Fibroblast of villous mesenchyme (primary cell): Measurements from ENCODE around the gene SDC3. TPM values are rescaled to one million over a fixed set of nuclear protein-coding genes. Genes with fewer than 3 reads are reported as not detected.

ENCODE experiments used
- DNase-seq: peaks from one replicate; pipeline ENCODE4 v3.0.0-alpha.2; 2010; ENCODE audit warnings: low read depth
- H3K4me3 ChIP-seq: 2 replicates; pipeline ENCODE4 v1.5.1; 2011; ENCODE audit warnings: low read depth, mild to moderate bottlenecking, low read length
- total RNA-seq: library from RNA; depleted of rRNA; stranded (reverse); fragments of >200 nt; gene quantifications from 2 replicates; pipeline ENCODE4 v1.2.3, GENCODE V29; 2012
- TF ChIP-seq, protein P1 (sequence below): IDR thresholded peaks from 2 replicates; pipeline ENCODE4 v1.5.1; 2012; ENCODE audit warnings: low read depth, mild to moderate bottlenecking, low read length; ENCODE audit not compliant: insufficient read depth

Gene SDC3
- total RNA-seq, 1 donor = 16.8 TPM

DNA sequence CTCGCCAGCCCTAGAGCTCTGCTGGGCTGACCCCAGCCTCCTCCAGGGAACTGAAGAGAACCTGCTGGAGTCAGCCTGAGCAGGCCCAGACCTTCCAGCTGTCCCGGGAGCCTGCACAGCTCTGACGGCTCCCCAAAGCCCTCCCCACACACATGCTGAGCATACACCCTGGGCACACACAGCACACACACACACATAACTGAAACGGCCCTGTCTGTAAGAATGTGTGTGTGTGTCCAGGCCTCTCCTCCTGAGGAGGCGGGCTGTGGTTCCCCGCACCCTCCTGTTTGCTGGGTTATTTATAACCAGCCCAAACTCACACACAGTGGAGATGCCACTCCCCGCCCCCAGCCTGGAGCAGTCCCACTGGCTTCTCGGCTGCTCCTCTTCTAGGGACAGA lies 20.2 kb downstream of the SDC3 start:
- TF ChIP-seq, protein P1, sequence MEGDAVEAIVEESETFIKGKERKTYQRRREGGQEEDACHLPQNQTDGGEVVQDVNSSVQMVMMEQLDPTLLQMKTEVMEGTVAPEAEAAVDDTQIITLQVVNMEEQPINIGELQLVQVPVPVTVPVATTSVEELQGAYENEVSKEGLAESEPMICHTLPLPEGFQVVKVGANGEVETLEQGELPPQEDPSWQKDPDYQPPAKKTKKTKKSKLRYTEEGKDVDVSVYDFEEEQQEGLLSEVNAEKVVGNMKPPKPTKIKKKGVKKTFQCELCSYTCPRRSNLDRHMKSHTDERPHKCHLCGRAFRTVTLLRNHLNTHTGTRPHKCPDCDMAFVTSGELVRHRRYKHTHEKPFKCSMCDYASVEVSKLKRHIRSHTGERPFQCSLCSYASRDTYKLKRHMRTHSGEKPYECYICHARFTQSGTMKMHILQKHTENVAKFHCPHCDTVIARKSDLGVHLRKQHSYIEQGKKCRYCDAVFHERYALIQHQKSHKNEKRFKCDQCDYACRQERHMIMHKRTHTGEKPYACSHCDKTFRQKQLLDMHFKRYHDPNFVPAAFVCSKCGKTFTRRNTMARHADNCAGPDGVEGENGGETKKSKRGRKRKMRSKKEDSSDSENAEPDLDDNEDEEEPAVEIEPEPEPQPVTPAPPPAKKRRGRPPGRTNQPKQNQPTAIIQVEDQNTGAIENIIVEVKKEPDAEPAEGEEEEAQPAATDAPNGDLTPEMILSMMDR = no peak
- DNase-seq = peak; percentile 91
- H3K4me3 ChIP-seq = no peak overlapping the region

DNA sequence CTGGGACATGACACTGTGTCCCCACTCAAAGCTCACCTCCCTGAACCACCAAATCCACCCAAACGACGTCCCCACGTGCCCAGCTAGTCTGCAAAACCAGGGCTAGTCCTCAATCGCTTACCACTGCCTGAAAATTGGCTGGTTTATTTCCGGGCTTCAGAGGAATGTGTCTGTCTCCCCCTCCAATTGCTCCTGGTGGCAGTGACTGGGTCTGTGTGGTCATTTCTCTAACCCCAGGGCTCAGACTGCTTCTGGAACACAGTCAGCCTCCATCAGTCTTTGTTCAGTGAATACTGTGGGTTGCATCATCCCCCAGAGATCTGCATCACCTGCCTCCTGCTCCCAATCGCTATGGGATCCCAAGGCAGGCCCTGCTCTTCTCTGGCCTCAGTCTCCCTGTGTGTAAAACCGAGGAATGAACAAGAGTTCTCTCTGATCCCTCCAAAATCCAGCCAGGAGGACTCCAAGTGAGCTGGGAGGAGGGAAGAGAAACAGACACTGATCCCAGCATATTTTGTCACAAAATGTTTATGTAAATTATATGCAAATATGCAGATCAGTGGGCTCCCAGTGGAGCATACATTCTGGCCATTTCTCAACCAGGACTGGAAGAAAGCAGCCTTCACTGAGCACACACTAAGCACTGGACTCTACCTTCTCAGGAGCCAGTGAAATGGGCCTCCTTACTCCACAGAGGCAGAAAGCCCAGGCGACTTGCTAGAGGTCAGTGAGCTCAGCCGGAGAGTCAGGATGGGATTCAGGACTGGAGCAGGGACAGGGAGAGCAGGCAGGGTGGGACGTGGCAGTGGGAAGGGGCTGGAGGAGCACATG lies 20.9 kb downstream of the SDC3 start:
- no peak overlapping the region for H3K4me3 ChIP-seq
- DNase-seq = peak; percentile 36
- TF ChIP-seq, protein P1 = no peak

DNA sequence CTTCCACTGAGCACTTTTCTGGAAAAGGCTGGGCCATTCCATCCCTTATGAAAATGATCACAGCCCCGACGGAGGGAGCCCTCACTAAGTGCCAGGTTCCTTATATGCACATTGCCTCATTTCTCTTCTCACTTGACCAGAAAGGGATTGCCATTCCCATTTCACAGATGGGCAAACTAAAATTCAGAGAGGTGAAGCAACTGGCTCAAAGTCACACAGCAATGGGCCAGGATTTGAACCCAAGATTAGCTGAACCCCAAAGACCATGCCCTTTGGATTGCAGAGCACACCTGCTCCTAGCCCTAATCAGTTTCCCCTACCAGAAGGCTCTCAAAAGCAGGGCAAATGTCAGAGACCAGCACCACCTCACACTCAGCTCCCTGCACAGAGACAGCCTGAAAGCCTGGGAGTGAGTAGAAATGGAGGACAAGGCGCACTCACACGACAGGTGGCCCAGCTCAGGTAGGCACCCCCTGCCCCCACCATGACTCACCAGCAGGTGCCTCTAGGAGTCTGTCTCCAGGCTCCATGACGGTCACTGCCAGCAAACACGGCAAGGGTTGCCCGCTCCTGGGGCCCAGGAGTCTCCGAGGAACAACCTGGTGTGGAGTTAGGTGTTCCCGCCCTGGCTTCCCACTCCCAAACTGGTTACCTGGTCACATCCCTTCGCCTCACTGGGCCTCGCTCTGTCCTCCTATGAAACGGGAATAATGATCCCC lies 21.7 kb downstream of the SDC3 start:
- TF ChIP-seq, protein P1 = no peak
- DNase-seq = no peak
- H3K4me3 ChIP-seq = no peak overlapping the region

DNA sequence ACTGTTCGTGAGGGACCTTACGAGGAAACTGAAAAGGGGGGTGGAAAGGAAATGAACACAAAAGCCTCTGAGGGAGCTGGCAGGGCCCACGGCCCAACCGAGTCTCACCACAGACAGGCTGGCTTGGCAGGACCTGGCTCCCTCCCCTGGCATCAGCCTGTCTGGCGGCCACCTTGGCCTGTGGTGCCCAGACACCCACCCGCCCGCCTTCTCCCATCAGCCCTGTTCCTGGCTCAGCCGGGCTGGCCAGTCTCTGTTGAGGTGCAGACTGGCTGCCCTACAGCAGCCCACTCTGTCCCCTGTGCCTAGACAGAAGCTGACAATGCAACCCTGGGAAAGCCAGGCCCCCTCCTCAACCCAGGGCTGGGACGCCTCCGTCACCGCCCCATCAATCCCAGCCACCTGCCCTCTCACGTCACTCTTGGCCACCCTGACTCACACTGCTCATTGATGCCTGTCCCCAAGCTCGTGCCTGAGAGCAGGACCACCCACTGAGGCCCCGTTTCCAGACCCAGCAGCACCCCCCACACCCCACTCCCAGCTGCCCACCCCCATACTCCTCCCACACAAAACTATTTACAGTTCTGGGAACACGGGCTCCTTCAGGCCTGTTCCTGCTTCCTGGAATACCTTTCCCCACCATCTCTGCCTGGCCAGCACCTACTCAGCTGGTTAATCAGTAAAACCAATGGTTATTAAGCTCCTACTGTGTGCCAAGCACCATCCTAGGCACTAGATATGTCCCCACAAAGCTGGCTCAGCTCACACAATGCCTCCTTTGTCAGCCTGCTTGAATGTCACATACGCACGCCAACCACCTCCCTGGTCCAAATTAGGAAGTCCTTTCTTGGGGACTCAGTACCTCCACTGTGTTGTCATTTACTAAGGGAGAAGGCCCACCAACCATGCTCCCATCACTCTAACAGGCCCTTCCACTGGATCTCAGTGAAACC lies 22.7 kb downstream of the SDC3 start:
- H3K4me3 ChIP-seq = no peak overlapping the region
- no peak for DNase-seq
- TF ChIP-seq, protein P1 = no peak

DNA sequence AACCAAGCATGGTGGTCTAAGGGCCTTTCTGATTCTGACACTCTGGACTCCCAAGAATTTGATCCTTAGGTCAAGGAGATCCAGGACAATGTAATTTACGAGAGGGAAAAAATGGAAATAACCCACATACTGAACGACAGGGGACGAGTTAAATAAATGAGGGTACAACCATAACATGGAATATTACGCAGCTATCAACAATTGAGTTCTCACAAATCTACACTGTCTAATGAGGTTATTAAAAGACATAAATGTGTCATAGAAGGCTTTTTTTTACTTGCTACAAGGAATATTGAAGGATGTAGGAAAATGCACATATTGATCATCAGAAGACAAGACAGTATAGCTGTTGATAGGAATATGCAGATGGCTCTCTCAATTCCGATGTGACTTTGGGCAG lies 23.8 kb downstream of the SDC3 start:
- DNase-seq = no peak
- H3K4me3 ChIP-seq = no peak overlapping the region
- TF ChIP-seq, protein P1 = no peak

DNA sequence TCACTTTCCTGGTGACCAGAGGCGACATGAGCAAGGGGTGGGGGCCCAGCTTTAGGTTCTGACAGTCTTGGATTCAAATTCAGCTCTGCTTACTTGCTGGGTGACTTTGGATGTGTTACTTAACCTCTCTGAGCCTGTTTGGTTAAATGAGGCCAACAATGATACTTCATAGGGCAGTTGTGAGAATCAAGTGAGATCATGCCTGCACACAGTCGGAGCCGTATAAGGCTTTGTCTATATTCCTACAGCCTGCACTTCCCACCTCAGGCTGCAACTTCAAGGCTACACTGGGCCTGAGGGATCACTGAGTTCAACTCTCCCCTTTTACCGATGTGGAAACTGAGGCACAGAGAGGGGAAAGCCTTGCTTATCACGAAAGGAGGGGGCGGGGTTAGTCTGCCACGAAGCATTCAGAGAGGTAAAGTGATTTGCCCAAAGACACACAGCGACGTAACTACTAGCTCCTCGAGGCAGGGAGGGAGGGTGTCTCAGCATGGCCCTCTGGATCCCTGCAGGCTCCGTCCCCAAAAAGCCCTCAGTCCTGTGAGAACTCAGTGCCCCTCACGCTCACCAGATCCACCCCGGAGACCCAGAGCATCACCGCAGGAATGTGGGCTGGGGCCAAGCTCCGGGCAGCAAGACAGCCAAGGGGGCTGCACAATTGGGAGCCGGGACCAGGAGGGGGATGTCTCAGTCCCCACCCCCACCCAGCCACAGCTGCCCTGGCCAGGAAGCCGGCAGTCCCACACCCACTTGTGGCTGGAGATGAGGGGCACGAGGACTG lies 25.0 kb downstream of the SDC3 start:
- TF ChIP-seq, protein P1 = no peak
- no peak overlapping the region for H3K4me3 ChIP-seq
- DNase-seq = no peak
